Calu3 (cell line): ENCODE results near the gene FERMT3. TPM values are rescaled to one million over a fixed set of nuclear protein-coding genes. Genes with fewer than 3 reads are reported as not detected.
"Not testable (repeated sequence)": the region's sequence is repeated elsewhere in the genome, so short reads cannot be mapped to it uniquely, and the experiment has no call there.

Experiments
- BruUV-seq: library from RNA; stranded (reverse); fragments of 400-500 nt; replicated peaks from 2 replicates; lab custom pipeline; 2021; lab: Mats Ljungman, UMichigan
- CTCF ChIA-PET: fragments of 300-600 bp; sonication (Branson Sonifier 250); formaldehyde crosslinking; loops from one replicate; lab custom pipeline; 2022; ENCODE audit warnings: antibody characterized with exemption; lab: Charles Lee
- DNase-seq: peaks from one replicate; pipeline ENCODE4 v3.0.0; 2022
- H3K27ac Mint-ChIP-seq: one replicate; pipeline ENCODE4 v1.8.0; 2022; ENCODE audit warnings: mixed read lengths; ENCODE audit not compliant: unreplicated experiment
- H3K27me3 Mint-ChIP-seq: one replicate; pipeline ENCODE4 v1.8.0; 2022; ENCODE audit warnings: mixed read lengths; ENCODE audit not compliant: unreplicated experiment
- H3K36me3 Mint-ChIP-seq: one replicate; pipeline ENCODE4 v1.8.0; 2022; ENCODE audit warnings: mild to moderate bottlenecking, moderate library complexity, mixed read lengths; ENCODE audit not compliant: insufficient read depth, unreplicated experiment
- H3K4me1 Mint-ChIP-seq: one replicate; pipeline ENCODE4 v1.8.0; 2022; ENCODE audit warnings: mild to moderate bottlenecking, low read depth, mixed read lengths; ENCODE audit not compliant: unreplicated experiment
- H3K4me3 Mint-ChIP-seq: one replicate; pipeline ENCODE4 v1.8.0; 2022; ENCODE audit warnings: mild to moderate bottlenecking, low read depth, moderate library complexity, mixed read lengths; ENCODE audit not compliant: unreplicated experiment
- H3K9me3 Mint-ChIP-seq: one replicate; pipeline ENCODE4 v1.8.0; 2022; ENCODE audit warnings: low read depth, mixed read lengths; ENCODE audit not compliant: unreplicated experiment
- intact Hi-C: fragments of 100-400 bp; cut with micrococcal nuclease; formaldehyde crosslinking; loops from one replicate; pipeline ENCODE4 v1.10.0; 2022; ENCODE audit not compliant: unreplicated experiment
- total RNA-seq: library from RNA; stranded (reverse); gene quantifications from 2 replicates; pipeline ENCODE4 v1.2.3, GENCODE V29; 2022
- TF ChIP-seq, protein P1 (sequence below): fragments of 200-600 bp; IDR thresholded peaks from one replicate; pipeline ENCODE4 v1.8.0; 2022; ENCODE audit warnings: antibody characterized with exemption; ENCODE audit not compliant: unreplicated experiment

The FERMT3 gene
- total RNA-seq, 1 experiment from 2014 or later = 16.6 TPM

DNA sequence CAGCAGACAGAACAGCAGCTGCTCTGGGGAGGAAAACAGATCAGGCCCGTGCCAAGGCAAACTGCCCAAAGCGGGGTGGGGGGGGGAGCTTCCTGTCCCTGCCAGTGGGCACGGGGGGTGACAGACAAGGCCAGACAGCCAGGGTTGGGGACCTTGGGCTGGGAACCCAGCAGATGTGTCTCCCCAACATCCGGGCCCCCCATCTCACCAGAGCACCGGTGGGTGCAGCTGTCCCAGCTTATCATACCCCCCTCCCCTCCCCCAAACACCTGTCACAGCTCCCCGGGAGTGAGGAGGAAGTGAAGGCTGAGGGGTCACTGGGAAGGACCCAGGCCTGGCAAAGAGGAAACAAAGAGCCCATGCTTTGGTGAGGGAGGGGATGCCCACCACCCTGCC, 38.9 kb downstream of the FERMT3 start:
- H3K27me3 Mint-ChIP-seq = no peaks in the 10 kb centered on the region
- intact Hi-C loops = loop anchor here (10.0 kb wide), 1 partner anchor 59 kb away; the partner anchor contains the start of genes CATSPERZ and ESRRA
- TF ChIP-seq, protein P1, sequence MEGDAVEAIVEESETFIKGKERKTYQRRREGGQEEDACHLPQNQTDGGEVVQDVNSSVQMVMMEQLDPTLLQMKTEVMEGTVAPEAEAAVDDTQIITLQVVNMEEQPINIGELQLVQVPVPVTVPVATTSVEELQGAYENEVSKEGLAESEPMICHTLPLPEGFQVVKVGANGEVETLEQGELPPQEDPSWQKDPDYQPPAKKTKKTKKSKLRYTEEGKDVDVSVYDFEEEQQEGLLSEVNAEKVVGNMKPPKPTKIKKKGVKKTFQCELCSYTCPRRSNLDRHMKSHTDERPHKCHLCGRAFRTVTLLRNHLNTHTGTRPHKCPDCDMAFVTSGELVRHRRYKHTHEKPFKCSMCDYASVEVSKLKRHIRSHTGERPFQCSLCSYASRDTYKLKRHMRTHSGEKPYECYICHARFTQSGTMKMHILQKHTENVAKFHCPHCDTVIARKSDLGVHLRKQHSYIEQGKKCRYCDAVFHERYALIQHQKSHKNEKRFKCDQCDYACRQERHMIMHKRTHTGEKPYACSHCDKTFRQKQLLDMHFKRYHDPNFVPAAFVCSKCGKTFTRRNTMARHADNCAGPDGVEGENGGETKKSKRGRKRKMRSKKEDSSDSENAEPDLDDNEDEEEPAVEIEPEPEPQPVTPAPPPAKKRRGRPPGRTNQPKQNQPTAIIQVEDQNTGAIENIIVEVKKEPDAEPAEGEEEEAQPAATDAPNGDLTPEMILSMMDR = no peak
- peak overlapping the region; percentile 82 for H3K27ac Mint-ChIP-seq
- peaks cover 95% of the 10 kb centered on the region for H3K36me3 Mint-ChIP-seq
- DNase-seq = peak; percentile 66
- no TSS peak for BruUV-seq
- CTCF ChIA-PET = interaction anchor here (0.5 to 1.9 kb wide), 7 partner anchors 19 to 559 kb away, joined by 3 to 11 read pairs (median 4); partner anchors contain the start of gene TRMT112
- H3K4me1 Mint-ChIP-seq = peaks cover 30% of the 10 kb centered on the region
- H3K4me3 Mint-ChIP-seq = peak overlapping the region; percentile 96
- no peaks in the 10 kb centered on the region for H3K9me3 Mint-ChIP-seq

DNA sequence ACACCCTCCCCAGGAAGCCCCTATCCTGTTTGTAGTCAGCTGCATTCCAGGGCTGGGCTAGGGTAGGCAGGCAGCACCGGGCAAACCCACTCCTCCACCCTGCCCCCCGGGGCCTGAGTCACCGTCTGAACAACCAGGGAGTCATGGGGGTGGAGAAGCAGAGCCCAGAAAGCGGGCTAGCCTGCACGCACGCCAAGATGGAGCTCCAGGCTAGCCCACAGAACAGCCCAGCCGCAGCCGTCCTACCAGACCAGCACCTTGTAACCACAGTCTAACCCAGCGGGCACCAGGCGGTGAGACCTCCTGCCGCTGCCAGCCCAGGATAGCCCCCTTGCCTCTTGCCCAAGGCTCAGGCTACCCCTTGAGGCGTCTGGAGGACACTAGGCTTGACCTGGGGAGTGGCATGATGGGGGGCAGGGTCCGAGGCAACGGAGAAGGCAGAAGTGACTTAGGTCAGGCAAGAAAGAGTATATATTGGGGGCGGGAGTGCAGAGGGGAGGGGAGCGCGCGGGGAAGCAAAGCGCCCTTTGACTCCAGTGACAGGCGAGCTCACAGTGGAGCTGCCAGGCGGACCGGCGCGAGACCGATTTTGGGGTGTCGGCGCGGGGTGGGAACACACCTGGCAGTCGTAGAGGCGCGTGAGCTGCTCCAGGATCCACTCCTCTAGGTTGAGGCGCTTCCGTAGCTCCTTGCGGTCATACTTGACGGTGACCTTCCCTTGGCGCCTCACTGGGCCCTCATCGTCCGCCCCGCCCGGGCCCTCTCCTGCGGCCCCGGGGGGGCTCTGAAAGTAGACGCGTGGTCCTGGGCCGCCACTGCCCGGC, 39.5 kb downstream of the FERMT3 start:
- TF ChIP-seq, protein P1 = no peak
- no peaks in the 10 kb centered on the region for H3K27me3 Mint-ChIP-seq
- no peaks in the 10 kb centered on the region for H3K9me3 Mint-ChIP-seq
- peaks cover 28% of the 10 kb centered on the region for H3K4me1 Mint-ChIP-seq
- H3K4me3 Mint-ChIP-seq = peak overlapping the region; percentile 96
- CTCF ChIA-PET = interaction anchor here (0.7 to 1.9 kb wide), 5 partner anchors 9 to 71 kb away, joined by 3 to 11 read pairs (median 4); partner anchors contain the start of gene TRMT112
- BruUV-seq = TSS peak; percentile 47
- H3K27ac Mint-ChIP-seq = peak overlapping the region; percentile 82
- intact Hi-C loops = loop anchor here (10.0 kb wide), 1 partner anchor 59 kb away; the partner anchor contains the start of genes CATSPERZ and ESRRA
- peak; percentile 95 for DNase-seq
- peaks cover 95% of the 10 kb centered on the region for H3K36me3 Mint-ChIP-seq

DNA sequence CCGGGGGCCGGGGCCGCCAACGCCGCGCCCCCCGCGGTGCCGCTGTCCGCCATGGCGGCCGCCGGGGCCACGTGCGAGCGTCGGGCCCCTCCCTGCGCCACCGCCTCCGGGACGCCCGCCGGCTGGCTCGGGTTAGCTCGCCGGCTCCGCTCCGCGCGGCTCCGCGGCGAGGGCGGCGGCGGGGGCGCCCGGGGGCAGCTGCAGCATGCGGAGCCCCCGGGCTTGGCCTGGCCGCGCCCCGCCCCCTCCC, 40.0 kb downstream of the FERMT3 start:
- not testable (repeated sequence) for H3K9me3 Mint-ChIP-seq, DNase-seq, BruUV-seq, H3K27me3 Mint-ChIP-seq
- CTCF ChIA-PET = interaction anchor here (1.5 to 1.6 kb wide), 2 partner anchors 9 to 22 kb away, joined by 4 to 7 read pairs; no protein-coding TSS in a partner anchor
- peaks cover 28% of the 10 kb centered on the region for H3K4me1 Mint-ChIP-seq
- intact Hi-C loops = loop anchor here (10.0 kb wide), 1 partner anchor 58 kb away; the partner anchor contains the start of genes CATSPERZ and ESRRA
- peak overlapping the region; percentile 96 for H3K4me3 Mint-ChIP-seq
- peak overlapping the region; percentile 96 for H3K27ac Mint-ChIP-seq
- H3K36me3 Mint-ChIP-seq = peaks cover 95% of the 10 kb centered on the region

DNA sequence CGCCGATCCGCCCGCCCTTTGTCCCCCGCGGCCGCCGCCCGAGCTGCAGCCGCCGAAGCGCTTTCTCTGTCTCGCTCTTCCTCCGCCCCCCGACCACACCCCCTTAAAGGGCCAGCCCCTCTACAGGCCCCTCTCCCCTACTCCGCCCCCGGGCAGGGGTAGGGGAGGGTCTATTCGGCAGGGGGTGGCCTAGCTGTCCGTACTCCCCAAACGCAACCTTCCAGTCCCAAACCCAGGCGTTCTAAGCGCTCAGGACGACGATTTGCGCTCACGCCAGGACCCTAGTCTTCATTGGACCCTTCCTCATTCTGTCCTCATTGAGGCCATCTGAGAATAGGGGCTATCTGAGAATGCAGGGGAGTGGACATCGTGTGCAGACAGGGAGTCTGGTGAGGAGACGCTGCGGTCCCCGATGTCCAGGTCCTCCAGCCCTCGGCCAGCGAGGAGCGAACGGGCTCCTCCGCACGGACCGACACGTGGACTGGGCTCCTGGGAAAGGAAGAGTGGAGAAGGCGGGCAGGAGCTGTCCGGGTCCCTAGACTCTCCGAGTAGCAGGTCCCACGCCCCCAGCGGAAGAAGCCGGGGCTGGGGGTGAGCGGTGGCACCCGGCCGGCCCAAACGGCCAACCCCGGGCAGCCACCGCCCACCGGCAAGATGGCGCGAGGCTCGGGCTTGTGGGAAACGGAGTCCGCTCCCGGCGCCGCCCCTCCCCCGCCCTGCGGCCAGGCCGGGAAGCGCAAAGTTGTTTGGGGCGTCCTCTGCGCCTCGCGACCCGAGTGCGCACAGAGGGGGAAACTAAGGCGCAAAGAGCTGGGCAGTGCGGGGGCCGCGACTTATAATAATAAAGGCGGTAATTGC, 40.6 kb downstream of the FERMT3 start, which contains the start of gene PPP1R14B:
Gene PPP1R14B, minus strand, starts transcription at position 73 of the 858 bp plus-strand sequence. CDS start 270 bp downstream, outside the sequence.
- TF ChIP-seq, protein P1 = no peak
- intact Hi-C loops = loop anchor here (10.0 kb wide), 1 partner anchor 58 kb away; the partner anchor contains the start of genes CATSPERZ and ESRRA
- Mint-ChIP-seq H3K27me3 (no peaks in the 10 kb centered on the region), H3K9me3 (no peaks in the 10 kb centered on the region), H3K4me3 (peak within 1 kb of the TSS; percentile 96), H3K36me3 (peaks cover 95% of the 10 kb centered on the region), H3K27ac (peak within 1 kb of the TSS; percentile 96), H3K4me1 (peaks cover 28% of the 10 kb centered on the region)
- CTCF ChIA-PET = interaction anchor here (0.6 to 1.5 kb wide), 2 partner anchors 10 to 39 kb away, joined by 6 to 7 read pairs; no protein-coding TSS in a partner anchor
- no TSS peak for BruUV-seq
- DNase-seq = peak; percentile 95
